T-helper 17 cell (primary cell): ENCODE data around the gene MYL7. TPM values are rescaled to one million over a fixed set of nuclear protein-coding genes. Genes with fewer than 3 reads are reported as not detected.
"Not testable (repeated sequence)": the region's sequence is repeated elsewhere in the genome, so short reads cannot be mapped to it uniquely, and the experiment has no call there.

ENCODE experiments used
- ATAC-seq: fragments of 150-1000 bp; cut with Tn5 transposase; 2 replicates; pipeline ENCODE4 v1.10.0; 2021; ENCODE audit warnings: mild to moderate bottlenecking, moderate library complexity
- DNase-seq, 3 donors: peaks; one replicate each; pipeline versions ENCODE4 v3.0.0 to v3.0.0-alpha.2; 2020 to 2021
- H3K9me3 ChIP-seq: one replicate; pipeline ENCODE4 v1.7.0; 2013; ENCODE audit warnings: low read length, mild to moderate bottlenecking; ENCODE audit not compliant: control insufficient read depth, poor library complexity, severe bottlenecking
- H3K27ac Mint-ChIP-seq: one replicate; pipeline ENCODE4 v1.8.0; 2022; ENCODE audit warnings: mild to moderate bottlenecking, moderate library complexity, mixed read lengths
- H3K27me3 Mint-ChIP-seq: one replicate; pipeline ENCODE4 v1.8.0; 2022; ENCODE audit warnings: mixed read lengths
- H3K36me3 Mint-ChIP-seq: one replicate; pipeline ENCODE4 v1.8.0; 2022; ENCODE audit warnings: low read depth, mixed read lengths
- H3K4me1 Mint-ChIP-seq: one replicate; pipeline ENCODE4 v1.8.0; 2022; ENCODE audit warnings: mild to moderate bottlenecking, mixed read lengths
- H3K4me3 Mint-ChIP-seq: one replicate; pipeline ENCODE4 v1.8.0; 2022; ENCODE audit warnings: mild to moderate bottlenecking, moderate library complexity, mixed read lengths
- total RNA-seq, 4 donors: library from RNA in 2 of 4; stranded (reverse) in 2 of 4; gene quantifications; one replicate each; pipeline ENCODE4 v1.2.3 and lab custom pipeline; 2022 to 2026

Gene MYL7
- total RNA-seq, 2 donors from 2014 or later = not detected

DNA sequence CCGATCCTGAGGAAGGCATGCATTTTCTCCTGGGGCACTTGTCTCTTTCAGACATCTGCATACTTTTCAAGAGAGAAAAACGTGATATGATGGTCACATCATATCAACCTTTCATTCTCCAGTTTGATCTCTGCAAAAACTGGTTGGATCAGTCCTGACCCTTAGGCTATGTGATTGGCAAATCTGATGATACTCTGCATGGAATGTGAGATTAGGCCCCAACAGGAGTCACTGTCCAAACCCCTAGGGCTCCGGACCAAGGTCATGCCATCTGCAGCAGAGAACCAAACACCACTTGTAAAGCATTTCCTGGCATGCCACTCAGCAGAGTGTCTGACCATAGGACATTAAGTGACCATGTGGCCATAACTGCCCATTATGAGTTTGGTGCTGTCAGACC is 39.5 kb upstream of the MYL7 start:
- peaks cover 4% of the 10 kb centered on the region for H3K36me3 Mint-ChIP-seq

DNA sequence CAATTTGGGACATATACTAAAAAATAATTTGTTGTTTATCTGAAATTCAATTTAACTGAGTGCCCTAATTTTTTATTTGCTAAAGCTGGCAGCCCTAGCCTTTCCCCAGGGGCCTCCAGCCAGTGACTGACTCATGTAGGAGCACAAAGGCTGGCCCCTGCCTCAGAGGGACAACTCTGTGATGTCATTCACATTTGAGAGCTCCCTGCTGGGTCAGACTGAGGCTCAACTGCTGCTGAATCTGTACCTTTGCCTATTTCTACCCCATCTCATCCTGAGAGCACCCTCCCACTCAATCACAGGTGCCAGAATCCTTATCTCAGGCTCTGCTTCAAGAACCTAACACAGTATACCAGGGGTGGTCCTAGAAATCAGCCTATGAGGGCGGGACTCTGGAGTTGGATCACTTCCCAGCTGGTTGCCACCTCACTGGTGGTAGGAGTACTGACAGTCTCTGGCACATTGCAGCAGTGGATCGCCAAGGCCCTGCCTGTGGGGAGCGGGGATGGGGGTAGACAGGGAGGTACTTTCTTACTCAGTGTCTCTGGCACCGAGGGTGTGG is 36.5 kb upstream of the MYL7 start:
- H3K4me3 Mint-ChIP-seq = no peak overlapping the region
- no peak overlapping the region for H3K27ac Mint-ChIP-seq
- H3K36me3 Mint-ChIP-seq = peaks cover 2% of the 10 kb centered on the region
- ATAC-seq (no peak), DNase-seq (no peak)
- H3K9me3 ChIP-seq = no peaks in the 10 kb centered on the region
- H3K27me3 Mint-ChIP-seq = peaks cover 42% of the 10 kb centered on the region
- H3K4me1 Mint-ChIP-seq = no peaks in the 10 kb centered on the region

More for the DNA sequence above, 39.5 kb upstream of the MYL7 start:
- ATAC-seq = no peak
- H3K9me3 ChIP-seq = peaks cover 2% of the 10 kb centered on the region
- Mint-ChIP-seq H3K4me3 (no peak overlapping the region), H3K4me1 (peaks cover 5% of the 10 kb centered on the region), H3K27me3 (peaks cover 50% of the 10 kb centered on the region), H3K27ac (no peak overlapping the region)
- DNase-seq = no peak

DNA sequence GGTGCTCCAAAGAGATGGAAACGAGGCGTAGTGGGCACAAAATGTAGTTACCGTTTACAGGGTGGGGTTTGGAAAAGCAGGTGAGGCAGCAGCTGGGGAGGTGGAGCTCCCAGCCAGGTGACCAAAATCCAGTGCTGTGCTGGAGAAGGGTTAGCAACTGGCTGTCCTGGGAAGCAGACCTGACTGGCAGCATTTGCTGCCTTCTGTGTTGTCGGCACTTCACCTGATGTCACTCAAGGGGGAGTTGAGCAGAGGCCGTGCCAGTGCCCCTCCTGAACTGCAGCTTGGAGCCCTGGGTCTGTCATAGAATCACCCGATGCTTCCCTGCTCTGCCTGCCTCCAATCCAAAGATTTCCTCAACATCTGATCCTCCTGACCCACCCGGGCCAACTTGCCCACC is 35.4 kb upstream of the MYL7 start:
- ATAC-seq (no peak), DNase-seq (no peak)
- H3K36me3 Mint-ChIP-seq = peaks cover 2% of the 10 kb centered on the region

DNA sequence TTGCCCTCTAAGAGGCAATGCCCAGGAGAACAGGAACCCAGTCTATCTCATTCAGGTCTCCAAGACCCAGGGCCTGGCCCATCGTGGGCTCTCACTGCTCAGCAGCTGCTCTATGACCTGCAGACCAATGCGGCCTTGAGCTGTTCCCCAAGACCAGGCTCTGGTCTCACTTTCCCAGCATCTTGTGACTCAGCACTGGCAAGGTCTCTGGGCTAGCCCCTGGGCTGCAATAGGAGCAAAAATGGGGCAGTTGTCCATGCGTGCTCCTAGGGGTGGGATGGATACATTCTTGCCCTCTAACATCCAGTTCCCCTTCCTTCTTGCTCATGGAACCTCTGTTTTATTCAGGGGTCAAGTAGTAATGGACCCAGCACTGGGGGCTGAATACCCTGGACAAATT is 34.6 kb upstream of the MYL7 start:
- Mint-ChIP-seq H3K36me3 (peaks cover 2% of the 10 kb centered on the region), H3K4me3 (no peak overlapping the region), H3K27ac (no peak overlapping the region), H3K27me3 (peaks cover 48% of the 10 kb centered on the region), H3K4me1 (no peaks in the 10 kb centered on the region)
- H3K9me3 ChIP-seq = no peaks in the 10 kb centered on the region
- ATAC-seq = no peak
- no peak for DNase-seq

More for the DNA sequence above, 35.4 kb upstream of the MYL7 start:
- H3K27me3 Mint-ChIP-seq = peaks cover 48% of the 10 kb centered on the region
- no peak overlapping the region for H3K4me3 Mint-ChIP-seq
- H3K27ac Mint-ChIP-seq = no peak overlapping the region
- H3K4me1 Mint-ChIP-seq = no peaks in the 10 kb centered on the region
- no peaks in the 10 kb centered on the region for H3K9me3 ChIP-seq

DNA sequence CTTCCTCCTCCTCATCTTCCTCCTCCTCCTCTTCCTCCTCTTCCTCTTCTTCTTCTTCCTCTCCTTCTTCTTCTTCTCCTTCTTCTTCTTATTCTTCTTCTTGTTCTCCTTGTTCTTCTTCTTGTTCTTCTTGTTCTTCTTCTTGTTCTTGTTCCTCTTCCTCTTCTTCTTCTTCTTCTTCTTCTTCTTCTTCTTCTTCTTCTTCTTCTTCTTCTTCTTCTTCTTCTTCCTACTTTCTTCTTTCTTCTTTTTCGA is 33.5 kb upstream of the MYL7 start:
- not testable (repeated sequence) for H3K4me1 Mint-ChIP-seq, H3K9me3 ChIP-seq, H3K36me3 Mint-ChIP-seq, DNase-seq, ATAC-seq, H3K27ac Mint-ChIP-seq, H3K4me3 Mint-ChIP-seq
- peaks cover 48% of the 10 kb centered on the region for H3K27me3 Mint-ChIP-seq

DNA sequence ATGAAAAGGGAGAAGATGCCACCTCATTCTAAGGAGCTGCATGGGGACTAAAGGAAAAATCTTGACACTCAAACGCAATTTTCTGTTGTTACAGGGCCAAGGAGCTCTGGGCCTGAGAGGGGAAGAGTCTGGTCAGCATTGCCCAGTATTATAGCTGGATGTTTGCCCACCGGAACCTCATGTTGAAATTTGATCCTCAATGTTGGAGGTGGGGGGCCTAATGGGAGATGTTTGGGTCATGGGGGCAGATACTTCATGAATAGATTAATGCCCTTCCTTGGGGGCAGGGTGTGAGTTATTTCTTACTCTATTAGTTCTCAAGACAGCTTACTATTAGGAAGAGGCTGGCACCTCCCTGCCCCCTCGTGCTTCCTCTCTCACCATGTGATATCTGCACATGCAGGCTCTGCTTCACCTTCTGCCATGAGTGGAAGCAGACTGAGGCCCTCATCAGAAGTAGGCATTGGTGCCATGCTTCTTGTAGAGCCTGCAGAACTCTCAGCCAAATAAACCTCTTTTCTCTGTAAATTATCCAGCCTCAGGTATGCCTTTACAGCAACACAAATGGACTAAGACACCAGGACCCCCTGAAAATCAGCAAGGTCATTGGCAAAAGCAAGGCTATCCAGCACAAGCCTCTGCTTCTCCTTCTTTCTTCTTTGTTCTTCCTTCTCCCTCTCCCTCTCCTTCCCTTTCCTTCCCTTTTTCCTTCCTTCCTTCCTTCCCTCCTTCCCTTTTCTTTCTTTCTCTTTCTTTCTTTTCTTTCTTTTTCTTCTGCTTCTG is 33.0 kb upstream of the MYL7 start:
- Mint-ChIP-seq H3K36me3 (peaks cover 2% of the 10 kb centered on the region), H3K4me3 (no peak overlapping the region), H3K27ac (no peak overlapping the region), H3K27me3 (peaks cover 43% of the 10 kb centered on the region), H3K4me1 (no peaks in the 10 kb centered on the region)
- H3K9me3 ChIP-seq = no peaks in the 10 kb centered on the region
- DNase-seq (no peak), ATAC-seq (no peak)

DNA sequence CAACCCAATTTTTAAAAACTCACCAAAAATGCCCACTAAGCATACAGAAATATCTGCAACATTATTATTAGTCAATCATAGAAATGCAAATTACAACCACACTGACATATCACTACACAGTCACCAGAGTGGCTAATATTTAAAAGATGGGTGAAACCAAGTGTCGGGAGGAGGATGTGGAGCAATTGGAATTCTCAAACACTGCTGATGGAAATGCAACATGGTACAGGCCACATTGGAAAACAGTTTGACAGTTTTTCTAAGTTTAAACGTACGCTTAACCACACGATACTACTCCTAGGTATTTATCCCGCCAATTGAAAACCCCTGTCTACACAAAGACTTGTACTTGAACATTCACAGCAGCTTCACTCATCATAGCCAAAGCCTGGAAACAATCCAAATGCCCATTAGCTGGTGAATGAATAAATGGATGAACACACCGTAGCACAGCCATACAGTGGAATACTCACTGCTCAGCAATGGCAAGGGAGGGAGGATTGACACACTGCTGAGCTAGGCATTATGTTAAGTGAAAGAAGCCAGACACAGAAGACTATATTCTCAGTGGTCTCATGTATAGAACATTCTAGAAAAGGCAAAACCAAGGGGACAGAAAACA is 31.8 kb upstream of the MYL7 start:
- Mint-ChIP-seq H3K4me3 (no peak overlapping the region), H3K27me3 (peaks cover 35% of the 10 kb centered on the region), H3K4me1 (no peaks in the 10 kb centered on the region), H3K36me3 (peaks cover 2% of the 10 kb centered on the region), H3K27ac (no peak overlapping the region)
- H3K9me3 ChIP-seq = no peaks in the 10 kb centered on the region
- DNase-seq (no peak), ATAC-seq (no peak)

DNA sequence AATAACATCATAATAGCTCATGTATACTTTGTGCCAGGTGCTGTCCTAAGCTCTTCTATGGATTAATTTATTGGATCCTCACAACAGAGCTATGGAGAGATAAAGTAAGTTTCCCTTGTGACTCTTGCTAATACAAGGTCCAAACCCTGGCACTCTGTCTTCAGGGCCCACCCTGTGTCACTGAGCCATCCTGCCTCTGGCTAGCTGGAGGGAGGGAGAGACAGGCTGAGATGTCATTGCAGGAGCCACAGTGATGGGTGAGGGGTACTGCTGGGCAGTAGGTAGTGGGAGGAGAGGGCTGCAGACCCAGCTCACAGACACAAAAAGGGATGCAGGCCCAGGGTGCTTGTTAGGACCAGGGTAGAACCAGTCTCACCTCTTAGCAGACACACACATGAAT is 31.2 kb upstream of the MYL7 start:
- H3K9me3 ChIP-seq = no peaks in the 10 kb centered on the region
- DNase-seq = no peak
- H3K27ac Mint-ChIP-seq = no peak overlapping the region
- no peaks in the 10 kb centered on the region for H3K4me1 Mint-ChIP-seq
- H3K36me3 Mint-ChIP-seq = peaks cover 2% of the 10 kb centered on the region
- no peak for ATAC-seq
- H3K4me3 Mint-ChIP-seq = no peak overlapping the region
- peaks cover 29% of the 10 kb centered on the region for H3K27me3 Mint-ChIP-seq

DNA sequence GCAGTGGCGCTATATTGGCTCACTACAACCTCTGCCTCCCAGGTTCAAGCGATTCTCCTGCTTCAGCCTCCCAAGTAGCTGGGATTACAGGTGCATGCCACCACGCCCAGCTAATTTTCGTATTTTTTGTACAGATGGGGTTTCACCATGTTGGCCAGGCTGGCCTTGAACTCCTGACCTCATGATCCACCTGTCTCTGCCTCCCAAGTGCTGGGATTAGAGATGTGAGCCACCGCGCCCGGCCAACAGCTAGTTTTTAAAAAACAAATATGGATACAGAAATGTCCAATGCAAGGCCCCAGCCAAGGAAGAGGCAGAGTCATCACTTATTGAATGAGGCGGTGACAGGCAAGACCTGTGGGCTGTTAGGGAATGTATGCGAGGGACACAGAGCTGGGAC is 30.8 kb upstream of the MYL7 start:
- peaks cover 25% of the 10 kb centered on the region for H3K27me3 Mint-ChIP-seq
- H3K4me3 Mint-ChIP-seq, H3K9me3 ChIP-seq, H3K27ac Mint-ChIP-seq, DNase-seq, ATAC-seq, H3K36me3 Mint-ChIP-seq, H3K4me1 Mint-ChIP-seq: not testable (repeated sequence)

DNA sequence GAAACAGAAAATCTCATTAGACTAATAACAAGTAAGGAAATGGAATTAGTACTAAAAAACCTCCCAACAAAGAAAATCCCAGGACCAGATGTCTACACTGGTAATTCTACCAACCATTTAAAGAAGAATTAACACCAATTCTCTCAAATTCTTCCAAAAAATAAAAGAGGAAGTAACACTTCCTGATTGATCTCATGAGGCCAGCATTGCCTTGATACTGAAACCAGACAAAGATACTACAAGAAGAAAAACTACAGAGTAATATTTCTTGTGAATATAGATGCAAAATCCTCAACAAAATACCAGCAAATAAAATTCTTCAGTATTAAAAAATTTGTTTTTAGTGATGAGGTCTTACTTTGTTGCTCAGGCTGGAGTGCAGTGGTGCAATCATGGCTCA is 26.8 kb upstream of the MYL7 start:
- no peaks in the 10 kb centered on the region for H3K36me3 Mint-ChIP-seq
- H3K4me1 Mint-ChIP-seq = no peaks in the 10 kb centered on the region
- no peak for ATAC-seq

DNA sequence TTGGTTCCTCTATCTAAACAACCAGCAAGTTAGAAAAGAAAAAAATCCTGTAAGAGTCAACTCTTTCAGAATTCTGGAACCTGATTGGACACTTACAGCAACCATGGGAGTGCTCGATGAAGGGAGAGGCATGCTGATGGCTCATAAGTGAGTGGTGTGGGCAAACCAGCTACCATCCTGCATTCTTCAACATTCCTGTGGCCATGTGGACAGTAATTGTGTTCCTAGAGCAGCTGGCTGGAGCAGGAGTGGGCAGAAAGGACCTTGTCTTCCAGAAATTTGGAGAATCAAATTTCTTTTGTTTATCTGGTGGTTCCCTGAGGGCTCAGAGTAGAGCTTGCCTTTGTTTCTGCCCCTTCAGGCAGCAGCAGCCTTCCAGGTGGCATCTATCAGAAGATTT is 22.5 kb upstream of the MYL7 start:
- no peak overlapping the region for H3K4me3 Mint-ChIP-seq
- H3K27ac Mint-ChIP-seq = no peak overlapping the region
- ATAC-seq = no peak
- H3K4me1 Mint-ChIP-seq = no peaks in the 10 kb centered on the region
- DNase-seq = no peak
- H3K27me3 Mint-ChIP-seq = peaks cover 13% of the 10 kb centered on the region
- no peaks in the 10 kb centered on the region for H3K36me3 Mint-ChIP-seq
- H3K9me3 ChIP-seq = no peaks in the 10 kb centered on the region

More for the DNA sequence above, 26.8 kb upstream of the MYL7 start:
- H3K9me3 ChIP-seq = no peaks in the 10 kb centered on the region
- no peak for DNase-seq
- Mint-ChIP-seq H3K4me3 (no peak overlapping the region), H3K27me3 (peaks cover 9% of the 10 kb centered on the region), H3K27ac (no peak overlapping the region)

DNA sequence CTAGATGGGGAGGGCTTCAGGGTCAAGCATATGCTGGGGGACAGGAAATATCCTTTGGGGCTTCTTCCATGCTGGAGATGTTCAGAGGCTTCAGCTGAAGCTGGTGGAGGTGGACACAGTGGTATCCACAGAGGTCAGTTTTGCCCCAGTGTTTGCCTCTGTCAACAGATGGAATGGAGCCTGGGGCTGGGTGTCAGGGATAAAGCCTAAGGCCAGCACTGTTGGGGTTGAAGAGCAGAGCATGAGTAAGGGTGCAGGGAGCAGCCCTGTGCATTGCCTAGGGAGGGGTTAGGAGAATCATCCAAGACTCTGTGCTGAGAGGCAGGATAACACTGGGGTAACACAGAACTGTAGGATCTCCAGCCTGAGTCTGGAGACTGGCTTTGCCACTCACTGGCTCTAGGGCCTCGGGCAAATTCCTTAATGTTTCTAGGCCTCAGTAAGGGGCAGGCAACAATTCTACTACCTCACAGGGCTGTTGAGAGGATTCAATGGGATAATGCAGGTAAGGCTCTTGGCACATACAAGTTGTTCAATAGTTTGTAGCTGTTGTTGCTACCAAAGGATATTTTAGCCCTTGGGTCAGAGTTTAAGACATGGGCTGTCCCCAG is 21.8 kb upstream of the MYL7 start:
- no peaks in the 10 kb centered on the region for H3K36me3 Mint-ChIP-seq
- no peaks in the 10 kb centered on the region for H3K9me3 ChIP-seq
- peaks cover 16% of the 10 kb centered on the region for H3K27me3 Mint-ChIP-seq
- H3K4me1 Mint-ChIP-seq = no peaks in the 10 kb centered on the region
- ATAC-seq (no peak), DNase-seq (no peak)
- no peak overlapping the region for H3K27ac Mint-ChIP-seq
- no peak overlapping the region for H3K4me3 Mint-ChIP-seq

DNA sequence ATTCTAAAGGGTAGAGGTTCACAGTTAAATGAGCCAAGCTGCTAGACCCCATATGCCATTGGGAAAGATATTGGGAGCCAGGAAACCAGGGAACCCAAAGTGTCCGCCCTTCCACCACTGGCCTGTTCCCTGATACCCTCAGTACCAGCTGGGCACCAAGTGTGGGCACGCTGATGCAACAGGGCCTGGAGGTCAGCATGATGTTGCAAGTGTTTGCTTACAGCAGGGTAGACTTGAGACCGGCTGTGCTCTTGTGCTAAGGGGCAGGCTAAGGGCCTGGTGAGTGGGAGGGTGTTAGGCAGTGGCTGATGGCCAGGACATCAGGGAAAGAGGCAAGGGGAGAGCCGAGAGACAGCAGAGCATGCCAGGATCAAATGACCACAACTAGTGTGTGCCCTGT is 21.0 kb upstream of the MYL7 start:
- DNase-seq (no peak), ATAC-seq (no peak)
- H3K4me3 Mint-ChIP-seq = no peak overlapping the region
- no peaks in the 10 kb centered on the region for H3K9me3 ChIP-seq
- no peaks in the 10 kb centered on the region for H3K4me1 Mint-ChIP-seq
- H3K36me3 Mint-ChIP-seq = no peaks in the 10 kb centered on the region
- H3K27me3 Mint-ChIP-seq = peaks cover 20% of the 10 kb centered on the region
- H3K27ac Mint-ChIP-seq = no peak overlapping the region
